ENCODE results near the gene TTLL4.

- TF ChIP-seq TAF1 (IDR thresholded peaks at IDR 0.05; ENCODE audit: borderline replicate concordance, low read depth, low read length) (no peak), CTCF (IDR thresholded peaks at IDR 0.05) (no peak), ELF1 (IDR thresholded peaks at IDR 0.05) (no peak), YY1 (IDR thresholded peaks at IDR 0.05; ENCODE audit: low read depth) (no peak), EP300 (IDR thresholded peaks at IDR 0.05; ENCODE audit: borderline replicate concordance in 1 of 2, low read depth in 1 of 2, low read length in 1 of 2) (no peak), POLR2AphosphoS5 (IDR thresholded peaks at IDR 0.05; ENCODE audit: low read depth, low read length) (no peak), GABPA (IDR thresholded peaks at IDR 0.05; ENCODE audit: low read depth) (no peak), SIN3A (IDR thresholded peaks at IDR 0.05; ENCODE audit: borderline replicate concordance, low read depth, low read length) (no peak), MEF2A (IDR thresholded peaks at IDR 0.05; ENCODE audit: borderline replicate concordance, low read depth) (no peak), EZH2phosphoT487 (IDR thresholded peaks at IDR 0.05; ENCODE audit: borderline replicate concordance, low read depth) (no peak), REST (IDR thresholded peaks at IDR 0.05; ENCODE audit: low read depth, low read length) (no peak), NRF1 (IDR thresholded peaks at IDR 0.05; ENCODE audit: low read depth, low read length) (no peak)
Observed at GRCh38 chr2:218776488-218776887, 65.9 kb downstream of the TTLL4 start.

Measured in SK-N-SH (cell line).